NB4 (cell line): ENCODE data around the gene RANBP3L.
A peak's percentile ranks its signal among the peaks of the same experiment; 100 is the strongest.

Experiments used
- DNase-seq: peaks from one replicate; pipeline ENCODE4 v3.0.0; 2010; ENCODE audit warnings: low read depth
- H3K4me3 ChIP-seq: one replicate; pipeline ENCODE4 v1.5.1; 2011; ENCODE audit warnings: mild to moderate bottlenecking, low read depth, low read length, moderate library complexity
- CTCF ChIP-seq: IDR thresholded peaks from one replicate; pipeline ENCODE4 v1.5.1; 2012; ENCODE audit warnings: low read depth, low read length
- MAX ChIP-seq: IDR thresholded peaks from 2 replicates; pipeline ENCODE4 v1.6.1; 2011; ENCODE audit warnings: low read depth, low read length
- MYC ChIP-seq: IDR thresholded peaks from 2 replicates; pipeline ENCODE4 v1.6.1; 2011; ENCODE audit warnings: low read depth, low read length
- POLR2A ChIP-seq: IDR thresholded peaks from 2 replicates; pipeline ENCODE4 v1.6.1; 2011; ENCODE audit warnings: mild to moderate bottlenecking; ENCODE audit not compliant: insufficient read length; ENCODE audit errors: extremely low read depth

The RANBP3L gene

GRCh38 chr5:36325196-36325595 is 23.5 kb upstream of the RANBP3L start:
- DNase-seq: no peak
- H3K4me3 ChIP-seq: no peak overlapping the region

GRCh38 chr5:36323926-36324781 is 22.5 kb upstream of the RANBP3L start:
- no peak for DNase-seq
- no peak for TF ChIP-seq MYC
- H3K4me3 ChIP-seq: no peak overlapping the region

More at GRCh38 chr5:36325196-36325595, 23.5 kb upstream of the RANBP3L start:
- TF ChIP-seq CTCF (no peak), MYC (no peak), POLR2A (no peak), MAX (no peak)

GRCh38 chr5:36312953-36313672 is 11.4 kb upstream of the RANBP3L start:
- TF ChIP-seq CTCF (no peak), POLR2A (no peak), MYC (no peak), MAX (no peak)
- DNase-seq: no peak
- no peak overlapping the region for H3K4me3 ChIP-seq

- TF ChIP-seq CTCF (no peak), MYC (no peak), MAX (no peak), POLR2A (no peak)
Measured at GRCh38 chr5:36311956-36312355, 10.3 kb upstream of the RANBP3L start.

GRCh38 chr5:36310138-36310537 is 8.4 kb upstream of the RANBP3L start:
- H3K4me3 ChIP-seq: no peak overlapping the region
- TF ChIP-seq MAX (no peak), MYC (no peak), POLR2A (no peak), CTCF (no peak)
- DNase-seq: no peak

More at GRCh38 chr5:36311956-36312355, 10.3 kb upstream of the RANBP3L start:
- no peak overlapping the region for H3K4me3 ChIP-seq
- no peak for DNase-seq

- DNase-seq: peak; percentile 71
- TF ChIP-seq MYC (no peak; the same call in 1 of the 2 replicates), POLR2A (no peak), MAX (no peak), CTCF (peak; percentile 64)
- H3K4me3 ChIP-seq: no peak overlapping the region
Measured at GRCh38 chr5:36305571-36306326, 4.0 kb upstream of the RANBP3L start.
